Activated CD8-positive, alpha-beta memory T cell treated with anti-CD3 and anti-CD28 coated beads, Interleukin-2, amount 50 U/mL, for 4 hours (primary cell): ENCODE measurements around the gene PACSIN3.
A peak's percentile ranks its signal among the peaks of the same experiment; 100 is the strongest.
"Not testable (repeated sequence)": the region's sequence is repeated elsewhere in the genome, so short reads cannot be mapped to it uniquely, and the experiment has no call there.

Source experiments
- DNase-seq: peaks from one replicate; pipeline ENCODE4 v3.0.0-alpha.2; 2020

PACSIN3 gene

DNA sequence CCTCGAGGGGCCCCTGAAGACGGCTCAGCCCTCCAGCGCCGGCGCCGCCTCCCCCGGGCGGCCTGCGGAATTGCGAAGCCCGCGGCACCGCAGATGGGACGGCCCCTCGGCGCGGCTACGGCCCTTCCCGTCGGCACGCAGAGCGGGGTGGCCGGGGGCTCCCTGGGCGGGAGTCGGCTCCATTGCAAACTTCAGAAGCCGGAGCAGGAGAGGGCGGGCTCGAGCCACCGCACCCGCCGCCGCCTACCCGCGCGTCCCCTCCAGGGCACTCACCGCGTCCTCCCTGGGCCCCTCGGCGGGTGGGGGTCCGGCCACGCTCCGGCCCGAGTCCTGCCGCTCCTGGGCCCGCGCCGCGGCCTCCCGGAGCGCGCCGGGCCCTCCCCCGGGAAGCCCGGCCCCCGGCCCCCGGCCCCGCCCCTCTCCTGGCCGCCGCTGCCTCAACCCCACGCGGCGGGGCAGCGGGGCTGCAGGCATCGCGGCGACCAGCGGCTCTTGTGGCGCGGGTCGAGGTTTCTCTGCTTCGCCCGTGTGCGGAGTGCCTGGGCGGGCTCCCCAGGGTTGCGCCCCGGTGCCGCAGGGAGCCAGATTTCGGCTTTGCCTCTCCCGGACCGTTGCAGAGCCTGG, at the start of gene PACSIN3:
PACSIN3 (minus strand) TSS at position 359 of the 624 bp plus-strand sequence. CDS start 3,707 bp downstream, outside the sequence.
- peak; percentile 39 for DNase-seq

DNA sequence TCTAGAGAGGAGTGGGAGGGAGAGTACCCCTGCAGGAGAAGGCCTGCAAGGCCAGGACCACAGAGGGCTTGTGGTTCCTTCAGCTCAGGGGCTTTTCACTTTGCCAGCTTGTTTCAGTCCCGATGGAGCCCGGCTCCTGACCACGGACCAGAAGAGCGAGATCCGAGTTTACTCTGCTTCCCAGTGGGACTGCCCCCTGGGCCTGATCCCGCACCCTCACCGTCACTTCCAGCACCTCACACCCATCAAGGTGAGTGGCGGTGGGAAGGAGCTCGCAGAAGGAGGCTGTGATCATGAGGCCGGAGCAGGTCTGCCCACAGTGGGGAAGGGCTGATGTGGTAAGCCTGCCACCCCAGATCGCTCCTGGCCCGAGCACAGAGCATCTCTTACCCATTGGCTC, 48.9 kb upstream of the PACSIN3 start:
- no peak for DNase-seq

DNA sequence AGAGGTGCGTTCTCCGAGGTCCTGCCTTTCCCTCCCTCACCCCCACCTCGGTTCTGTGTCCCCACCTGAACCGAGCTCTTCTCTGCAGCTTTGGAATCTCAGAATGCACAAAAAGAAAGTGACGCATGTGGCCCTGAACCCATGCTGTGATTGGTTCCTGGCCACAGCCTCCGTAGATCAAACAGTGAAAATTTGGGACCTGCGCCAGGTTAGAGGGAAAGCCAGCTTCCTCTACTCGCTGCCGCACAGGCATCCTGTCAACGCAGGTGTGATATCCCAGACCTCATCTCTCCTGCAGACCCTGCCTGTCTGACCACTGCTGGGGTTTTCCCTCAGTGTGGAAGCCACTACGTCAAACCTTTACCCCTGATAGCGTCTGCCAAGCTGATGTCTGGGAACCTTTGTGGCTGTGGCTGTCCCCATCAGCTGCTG, 48.5 kb upstream of the PACSIN3 start:
- peak; percentile 44 for DNase-seq

GRCh38 chr11:47233989-47234668, 47.9 kb upstream of the PACSIN3 start:
- DNase-seq, result no peak

GRCh38 chr11:47233051-47233450, 46.8 kb upstream of the PACSIN3 start:
- no peak for DNase-seq

DNA sequence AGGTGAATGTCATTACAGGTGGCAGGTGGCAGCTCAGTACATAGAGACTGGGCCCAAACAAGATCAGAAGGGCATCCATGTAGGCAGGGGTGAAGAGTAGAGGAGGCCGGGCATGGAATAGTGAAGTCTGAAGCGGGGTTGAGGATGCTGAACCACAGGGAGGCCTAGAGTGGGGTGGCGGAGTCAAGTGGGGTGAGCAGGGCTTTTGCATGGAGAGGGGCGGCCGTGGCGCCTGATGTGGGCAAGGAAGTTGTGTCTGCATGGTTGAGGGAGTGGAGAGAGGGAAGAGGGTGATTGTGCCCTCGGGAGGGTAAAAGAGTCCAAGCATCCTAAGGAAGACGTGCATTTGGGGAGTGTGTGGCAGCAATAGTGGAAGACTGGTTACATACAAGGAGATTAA, 42.9 kb upstream of the PACSIN3 start:
- no peak for DNase-seq

GRCh38 chr11:47225552-47226400, 39.5 kb upstream of the PACSIN3 start:
- DNase-seq, result no peak

- DNase-seq, result no peak
Measured at GRCh38 chr11:47222696-47223095, 36.5 kb upstream of the PACSIN3 start.

GRCh38 chr11:47220401-47220821, 34.2 kb upstream of the PACSIN3 start:
- DNase-seq, result no peak

- peak; percentile 66 for DNase-seq
Measured at GRCh38 chr11:47216121-47216798, 30.0 kb upstream of the PACSIN3 start.

DNA sequence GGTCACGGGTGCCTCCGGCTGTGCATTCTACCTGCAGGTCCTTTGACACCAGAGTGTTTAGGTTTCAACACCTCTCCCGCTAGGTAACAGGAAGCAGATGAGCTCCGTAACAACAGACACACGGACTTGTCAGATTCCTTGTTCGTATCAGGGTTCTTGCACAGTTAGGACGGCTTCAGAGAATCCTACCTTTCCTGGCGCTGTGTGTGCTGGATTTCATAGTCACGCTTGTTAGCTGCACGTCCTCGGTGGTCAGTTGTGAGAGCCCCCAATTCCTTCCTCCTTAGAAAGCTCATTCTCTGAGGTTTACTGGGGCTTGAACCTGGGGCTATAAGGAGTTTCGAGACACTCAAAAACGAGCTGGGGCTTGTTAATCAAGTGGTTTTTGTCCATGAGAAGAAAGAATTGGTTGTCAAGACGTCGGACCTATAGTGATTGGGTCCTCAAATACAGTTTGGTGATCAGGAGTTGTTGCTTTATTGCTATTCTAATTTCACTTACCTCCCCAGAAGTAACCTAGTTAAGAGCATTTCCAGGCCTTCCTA, 29.2 kb upstream of the PACSIN3 start:
- DNase-seq, result no peak

DNA sequence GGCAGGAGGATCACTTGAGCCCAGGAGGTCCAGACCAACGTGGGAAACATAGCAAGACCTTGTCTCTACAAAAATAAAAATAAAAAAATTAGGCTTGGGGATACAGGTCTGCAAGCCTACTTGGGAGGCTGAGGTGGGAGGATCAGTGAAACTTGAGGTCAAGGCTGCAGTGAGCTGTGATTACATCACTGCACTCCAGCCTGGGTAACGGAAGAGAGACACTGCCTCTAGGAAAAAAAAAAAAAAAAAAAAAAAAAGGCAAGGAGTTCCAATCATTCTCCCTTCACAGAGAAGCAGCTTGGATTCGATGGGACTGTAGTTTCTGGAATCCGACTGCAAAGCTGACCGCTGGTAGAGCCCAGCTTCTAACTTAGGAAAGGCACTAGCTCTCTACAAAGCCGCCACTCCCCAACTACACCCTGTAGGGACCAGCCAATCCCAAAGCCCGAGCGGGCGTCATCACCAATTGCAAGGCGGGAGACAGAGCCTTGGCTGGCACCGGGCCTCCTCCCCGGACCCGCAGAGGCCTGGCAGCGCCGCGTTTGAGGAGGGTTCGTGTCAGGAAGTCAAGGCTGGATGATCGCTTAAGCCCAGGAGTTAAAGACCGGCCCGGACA, 27.8 kb upstream of the PACSIN3 start:
- peak; percentile 78 for DNase-seq

DNA sequence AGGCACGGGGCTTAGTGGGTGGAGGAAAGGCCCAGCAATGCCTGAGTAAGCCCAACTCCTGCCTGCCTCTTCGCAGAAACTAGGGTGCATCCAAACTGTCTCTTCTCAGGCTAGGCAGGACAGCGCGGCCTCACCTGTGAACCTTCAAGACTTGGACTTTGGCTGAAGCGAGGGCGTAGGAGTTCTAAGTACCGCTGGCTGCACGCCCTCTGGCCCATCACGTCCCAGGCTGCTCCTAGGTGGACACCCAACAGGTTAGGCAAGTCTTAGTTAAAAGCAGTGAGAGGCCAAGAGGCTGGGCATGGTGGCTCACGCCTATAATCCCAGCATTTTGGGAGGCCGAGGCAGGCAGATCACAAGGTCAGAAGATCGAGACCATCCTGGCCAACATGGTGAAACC, 26.7 kb upstream of the PACSIN3 start:
- no peak for DNase-seq

DNA sequence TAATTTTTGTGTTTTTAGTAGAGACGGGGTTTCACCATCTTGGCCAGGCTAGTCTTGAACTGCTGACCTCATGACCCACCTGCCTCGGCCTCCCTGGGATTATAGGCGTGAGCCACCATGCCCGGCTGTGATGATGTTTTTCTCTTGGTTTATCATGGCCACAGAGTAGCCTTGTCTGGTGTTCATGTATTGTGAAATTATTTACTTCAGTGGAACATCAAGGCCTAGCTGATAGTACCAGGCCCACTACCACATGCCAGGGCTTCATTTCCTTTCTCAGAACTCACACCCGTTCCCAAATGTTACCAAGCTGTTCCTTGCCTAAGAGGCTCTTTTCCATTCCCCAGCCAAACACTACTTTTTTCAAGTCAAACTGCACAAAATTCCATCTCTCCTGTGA, 22.4 kb upstream of the PACSIN3 start:
- no peak for DNase-seq

DNA sequence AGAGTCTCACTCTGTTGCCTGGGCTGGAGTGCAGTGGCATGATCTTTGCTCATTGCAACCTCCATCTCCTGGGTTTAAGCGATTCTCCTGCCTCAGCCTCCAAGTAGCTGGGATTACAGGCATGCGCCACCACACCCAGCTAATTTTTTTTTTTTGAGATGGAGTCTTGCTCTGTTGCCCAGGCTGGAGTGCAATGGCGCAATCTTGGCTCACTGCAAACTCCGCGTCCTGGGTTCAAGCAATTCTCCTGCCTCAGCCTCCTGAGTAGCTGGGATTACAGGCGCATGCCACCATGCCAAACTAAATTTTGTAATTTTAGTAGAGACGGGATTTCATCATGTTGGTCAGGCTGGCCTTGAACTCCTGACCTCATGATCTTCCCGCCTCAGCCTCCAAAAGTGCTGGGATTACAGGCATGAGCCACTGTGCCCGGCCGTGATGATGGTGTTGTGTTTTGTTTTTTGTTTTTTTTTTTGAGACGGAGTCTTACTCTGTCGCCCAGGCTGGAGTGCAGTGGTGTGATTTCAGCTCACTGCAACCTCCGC, 21.8 kb upstream of the PACSIN3 start:
- not testable (repeated sequence) for DNase-seq

DNA sequence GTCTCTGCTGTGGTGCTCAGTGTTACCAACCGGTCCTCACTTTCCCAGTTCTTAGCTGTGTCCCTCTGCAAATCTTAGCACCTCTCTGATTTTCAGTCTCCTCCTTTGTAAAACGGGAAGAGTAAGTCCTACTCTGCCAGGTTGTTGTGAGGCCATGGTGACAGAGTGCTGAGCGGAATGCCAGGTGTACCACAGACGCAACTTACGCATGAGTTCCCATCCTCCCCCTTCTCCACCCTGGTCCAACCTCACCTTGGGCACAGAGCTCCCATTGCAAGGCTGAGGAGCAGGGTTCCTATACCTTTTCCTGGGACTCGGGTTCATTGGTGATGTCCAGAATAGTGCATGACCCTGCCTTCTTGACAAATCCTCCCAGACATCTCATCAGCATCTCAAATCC, 21.2 kb upstream of the PACSIN3 start:
- no peak for DNase-seq

DNA sequence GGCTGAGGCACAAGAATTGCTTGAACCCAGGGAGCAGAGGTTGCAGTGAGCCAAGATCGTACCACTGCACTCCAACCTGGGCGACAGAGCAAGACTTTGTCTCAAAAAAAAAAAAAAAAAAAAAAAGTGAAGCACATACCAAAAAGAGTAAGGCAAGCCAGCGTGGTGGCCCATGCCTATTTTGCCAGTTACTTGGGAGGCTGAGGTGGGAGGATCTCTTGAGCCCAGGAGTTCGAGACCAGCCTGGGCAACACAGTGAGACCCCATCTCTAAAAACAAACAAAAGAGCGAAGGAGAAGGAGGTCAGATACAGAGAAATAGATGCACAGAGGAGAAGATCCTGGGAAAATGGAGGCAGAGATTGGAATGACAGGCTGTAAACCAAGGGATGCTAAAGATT, 20.3 kb upstream of the PACSIN3 start:
- DNase-seq, result not testable (repeated sequence)

DNA sequence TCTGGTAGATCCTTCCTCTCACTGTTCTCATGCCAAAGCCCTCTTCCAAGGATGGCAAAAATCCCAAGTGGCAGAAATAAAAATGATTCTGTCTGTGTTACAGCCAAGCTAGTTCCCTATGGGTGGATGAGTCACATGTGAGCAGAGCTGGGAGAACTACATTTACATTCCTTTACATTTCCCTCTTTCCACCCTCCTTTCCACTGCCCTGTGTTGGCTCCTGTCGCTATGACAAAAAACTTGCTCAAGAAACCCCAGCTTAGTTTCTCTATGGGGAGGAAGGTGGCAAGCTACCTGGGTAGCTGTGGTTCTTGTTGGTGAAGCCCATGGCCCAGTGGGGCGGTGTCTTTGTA, 18.4 kb upstream of the PACSIN3 start:
- no peak for DNase-seq

DNA sequence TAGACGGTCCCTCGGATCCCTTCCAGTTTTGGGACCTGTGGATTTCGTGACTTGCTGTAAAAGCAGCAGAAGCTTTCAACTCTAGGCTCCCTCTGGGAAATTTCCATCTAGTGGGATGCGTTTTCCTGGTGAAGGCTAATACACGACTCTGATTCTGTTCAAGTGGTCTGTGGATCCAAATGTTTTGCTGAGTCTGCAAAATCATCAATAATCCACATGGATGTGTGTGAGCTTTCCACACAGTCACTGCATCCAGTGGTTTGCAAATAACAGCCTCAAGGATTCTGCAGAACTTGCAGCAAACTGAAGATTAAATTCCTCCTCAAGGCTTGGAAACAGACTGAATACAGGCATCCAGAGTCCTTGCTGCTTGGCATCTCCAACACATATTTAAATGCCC, 16.3 kb upstream of the PACSIN3 start:
- DNase-seq, result no peak

GRCh38 chr11:47201015-47201414, 14.8 kb upstream of the PACSIN3 start:
- no peak for DNase-seq

DNA sequence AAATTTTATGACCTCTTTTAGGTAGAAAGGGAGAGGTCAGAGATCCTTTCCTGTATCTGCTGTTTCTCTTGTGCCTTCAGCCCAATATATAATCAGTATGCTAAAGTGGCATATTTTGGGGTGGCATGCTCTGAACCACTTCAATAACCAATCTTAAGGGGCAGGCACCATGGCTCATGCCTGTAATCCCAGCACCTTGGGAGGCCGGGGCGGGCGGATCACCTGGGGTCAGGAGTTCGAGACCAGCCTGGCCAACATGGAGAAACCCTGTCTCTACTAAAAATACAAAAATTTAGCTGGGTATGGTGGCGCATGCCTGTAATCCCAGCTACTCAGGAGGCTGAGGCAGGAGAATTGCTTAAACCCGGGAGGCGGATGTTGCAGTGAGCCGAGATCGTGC, 11.9 kb upstream of the PACSIN3 start:
- not testable (repeated sequence) for DNase-seq

- no peak for DNase-seq
Measured at GRCh38 chr11:47192111-47192510, 5.9 kb upstream of the PACSIN3 start.
